A673 (cell line): ENCODE results near the gene TSHR.

ENCODE experiments used
- EZH2 ChIP-seq: fragments of 200-600 bp; sonication (generic); IDR thresholded peaks from 2 replicates; pipeline ENCODE4 v1.6.1; 2017; ENCODE audit warnings: borderline replicate concordance, low read depth, mild to moderate bottlenecking, mixed read lengths, antibody characterized with exemption, low read length; ENCODE audit not compliant: poor library complexity, severe bottlenecking
- TF ChIP-seq, protein P1 (sequence below): fragments of 300-800, 200-600 bp; sonication (generic); conservative IDR thresholded peaks from 2 replicates; pipeline ENCODE4 v1.5.1; 2017; ENCODE audit warnings: low read depth, mild to moderate bottlenecking, antibody characterized with exemption, low read length, moderate library complexity, mixed read lengths

DNA sequence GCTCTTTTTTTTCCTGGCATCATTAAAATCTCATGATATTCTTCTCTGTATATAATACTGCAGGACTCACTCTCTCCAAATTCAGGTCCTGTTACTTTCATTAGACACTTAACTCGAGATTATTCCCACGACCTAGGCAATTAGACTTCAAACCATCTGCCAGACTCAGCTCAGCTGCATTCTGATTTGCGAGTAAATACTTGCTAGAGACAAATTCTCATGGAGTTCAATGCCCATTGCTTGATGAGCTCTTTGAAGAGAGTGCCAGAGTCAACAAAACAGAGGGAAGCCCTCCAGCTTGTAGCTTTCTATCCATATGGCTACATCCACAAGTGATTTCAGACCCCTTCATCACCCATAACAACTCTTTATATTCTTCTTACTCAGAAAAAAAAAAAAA lies 177.0 kb downstream of the TSHR start:
- TF ChIP-seq, protein P1, sequence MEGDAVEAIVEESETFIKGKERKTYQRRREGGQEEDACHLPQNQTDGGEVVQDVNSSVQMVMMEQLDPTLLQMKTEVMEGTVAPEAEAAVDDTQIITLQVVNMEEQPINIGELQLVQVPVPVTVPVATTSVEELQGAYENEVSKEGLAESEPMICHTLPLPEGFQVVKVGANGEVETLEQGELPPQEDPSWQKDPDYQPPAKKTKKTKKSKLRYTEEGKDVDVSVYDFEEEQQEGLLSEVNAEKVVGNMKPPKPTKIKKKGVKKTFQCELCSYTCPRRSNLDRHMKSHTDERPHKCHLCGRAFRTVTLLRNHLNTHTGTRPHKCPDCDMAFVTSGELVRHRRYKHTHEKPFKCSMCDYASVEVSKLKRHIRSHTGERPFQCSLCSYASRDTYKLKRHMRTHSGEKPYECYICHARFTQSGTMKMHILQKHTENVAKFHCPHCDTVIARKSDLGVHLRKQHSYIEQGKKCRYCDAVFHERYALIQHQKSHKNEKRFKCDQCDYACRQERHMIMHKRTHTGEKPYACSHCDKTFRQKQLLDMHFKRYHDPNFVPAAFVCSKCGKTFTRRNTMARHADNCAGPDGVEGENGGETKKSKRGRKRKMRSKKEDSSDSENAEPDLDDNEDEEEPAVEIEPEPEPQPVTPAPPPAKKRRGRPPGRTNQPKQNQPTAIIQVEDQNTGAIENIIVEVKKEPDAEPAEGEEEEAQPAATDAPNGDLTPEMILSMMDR, result no peak
- no peak for TF ChIP-seq EZH2
